Kidney epithelial cell (primary cell): ENCODE data around the gene RAB40C. TPM values are rescaled to one million over a fixed set of nuclear protein-coding genes. Genes with fewer than 3 reads are reported as not detected.

Source experiments
- DNase-seq: peaks from one replicate; pipeline ENCODE4 v3.0.0-alpha.2; 2010; ENCODE audit warnings: low read depth
- H3K27me3 ChIP-seq: 2 replicates; pipeline ENCODE4 v1.6.0; 2011; ENCODE audit warnings: low read length; ENCODE audit not compliant: control insufficient read depth, insufficient read depth
- H3K36me3 ChIP-seq: 2 replicates; pipeline ENCODE4 v1.5.1; 2011; ENCODE audit warnings: low read length; ENCODE audit not compliant: control insufficient read depth, insufficient read depth
- H3K4me3 ChIP-seq: 2 replicates; pipeline ENCODE4 v1.5.1; 2011; ENCODE audit warnings: low read depth, mild to moderate bottlenecking, control low read depth, low read length
- total RNA-seq: library from RNA; depleted of rRNA; stranded (reverse); fragments of >200 nt; gene quantifications from 2 replicates; pipeline ENCODE4 v1.2.3, GENCODE V29; 2015
- TF ChIP-seq, protein P1 (sequence below): IDR thresholded peaks from 2 replicates; pipeline ENCODE4 v1.5.1; 2011; ENCODE audit warnings: mild to moderate bottlenecking, moderate library complexity, low read length, control low read depth, inconsistent platforms; ENCODE audit not compliant: insufficient read depth, poor library complexity, severe bottlenecking

RAB40C gene
- total RNA-seq, 1 donor from 2014 or later, result 16.5 TPM

DNA sequence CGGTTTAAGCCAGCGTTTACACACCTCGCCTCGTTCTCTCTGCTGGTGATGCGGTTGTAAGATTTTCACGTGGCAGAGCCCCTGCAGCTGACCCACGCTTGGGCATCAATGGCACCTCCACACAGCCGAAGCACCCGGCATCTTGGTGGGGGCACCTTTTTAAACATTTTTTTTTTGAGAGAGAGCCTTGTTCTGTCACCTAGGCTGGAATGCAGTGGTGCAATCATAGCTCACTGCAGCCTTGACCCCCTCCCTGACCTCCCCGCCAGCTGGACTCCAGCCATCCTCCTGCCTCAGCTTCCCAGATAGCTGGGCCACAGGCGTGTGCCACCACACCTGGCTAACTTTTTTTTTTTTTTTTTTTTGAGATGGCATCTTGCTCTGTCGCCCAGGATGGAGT lies 64.2 kb downstream of the RAB40C start:
- Histone ChIP-seq H3K27me3 (no peaks in the 10 kb centered on the region), H3K36me3 (no peaks in the 10 kb centered on the region), H3K4me3 (no peak overlapping the region)
- TF ChIP-seq, protein P1, sequence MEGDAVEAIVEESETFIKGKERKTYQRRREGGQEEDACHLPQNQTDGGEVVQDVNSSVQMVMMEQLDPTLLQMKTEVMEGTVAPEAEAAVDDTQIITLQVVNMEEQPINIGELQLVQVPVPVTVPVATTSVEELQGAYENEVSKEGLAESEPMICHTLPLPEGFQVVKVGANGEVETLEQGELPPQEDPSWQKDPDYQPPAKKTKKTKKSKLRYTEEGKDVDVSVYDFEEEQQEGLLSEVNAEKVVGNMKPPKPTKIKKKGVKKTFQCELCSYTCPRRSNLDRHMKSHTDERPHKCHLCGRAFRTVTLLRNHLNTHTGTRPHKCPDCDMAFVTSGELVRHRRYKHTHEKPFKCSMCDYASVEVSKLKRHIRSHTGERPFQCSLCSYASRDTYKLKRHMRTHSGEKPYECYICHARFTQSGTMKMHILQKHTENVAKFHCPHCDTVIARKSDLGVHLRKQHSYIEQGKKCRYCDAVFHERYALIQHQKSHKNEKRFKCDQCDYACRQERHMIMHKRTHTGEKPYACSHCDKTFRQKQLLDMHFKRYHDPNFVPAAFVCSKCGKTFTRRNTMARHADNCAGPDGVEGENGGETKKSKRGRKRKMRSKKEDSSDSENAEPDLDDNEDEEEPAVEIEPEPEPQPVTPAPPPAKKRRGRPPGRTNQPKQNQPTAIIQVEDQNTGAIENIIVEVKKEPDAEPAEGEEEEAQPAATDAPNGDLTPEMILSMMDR, result no peak
- no peak for DNase-seq

DNA sequence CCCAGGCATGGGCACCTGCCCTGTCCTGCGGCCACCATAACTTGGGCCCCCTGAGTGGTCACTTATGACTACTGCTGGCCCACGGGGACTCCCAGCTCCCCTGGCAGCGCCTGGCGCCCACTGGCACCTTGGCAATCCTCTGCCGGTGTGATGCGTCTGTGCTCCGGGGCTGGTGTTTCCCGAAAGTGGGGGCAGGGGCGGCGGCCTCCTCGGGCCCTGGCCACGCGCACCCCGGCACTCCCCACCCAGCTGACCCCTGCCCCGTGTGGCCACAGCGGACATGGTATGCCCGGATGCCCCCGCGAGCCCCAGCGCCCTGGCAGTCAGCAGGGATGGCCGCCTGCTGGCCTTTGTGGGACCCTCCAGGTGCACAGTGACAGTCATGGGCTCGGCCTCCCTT lies 67.6 kb downstream of the RAB40C start:
- H3K27me3 ChIP-seq, result no peaks in the 10 kb centered on the region
- DNase-seq, result no peak
- TF ChIP-seq, protein P1, result no peak
- no peak overlapping the region for H3K4me3 ChIP-seq
- H3K36me3 ChIP-seq, result no peaks in the 10 kb centered on the region

GRCh38 chr16:658679-659571 lies 69.1 kb downstream of the RAB40C start:
- TF ChIP-seq, protein P1, result peak; percentile 36
- Histone ChIP-seq H3K36me3 (no peaks in the 10 kb centered on the region), H3K4me3 (no peak overlapping the region), H3K27me3 (no peaks in the 10 kb centered on the region)
- DNase-seq, result no peak

DNA sequence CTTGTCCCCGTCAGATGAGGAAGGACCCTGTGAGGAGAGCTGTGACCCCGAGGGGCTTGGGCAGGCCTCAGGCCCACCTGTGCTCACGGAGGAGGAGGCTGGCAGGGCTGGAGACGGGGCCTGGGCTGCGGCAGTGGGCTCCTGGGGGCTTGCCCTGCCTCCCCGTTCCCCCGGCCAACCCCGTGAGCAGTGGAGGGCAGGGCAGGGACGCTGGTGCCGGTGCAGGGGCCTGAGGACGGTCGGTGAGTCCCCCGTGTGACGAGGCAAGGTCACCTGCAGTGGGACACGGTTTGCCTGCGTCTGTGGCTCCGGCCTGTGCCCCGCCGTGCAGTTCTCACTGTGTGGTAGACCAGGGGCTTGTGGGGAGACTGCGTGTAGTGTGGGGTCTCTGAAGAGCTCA lies 69.8 kb downstream of the RAB40C start:
- Histone ChIP-seq H3K4me3 (no peak overlapping the region), H3K27me3 (no peaks in the 10 kb centered on the region), H3K36me3 (no peaks in the 10 kb centered on the region)
- TF ChIP-seq, protein P1, result no peak
- no peak for DNase-seq

- no peak for DNase-seq
- Histone ChIP-seq H3K36me3 (no peaks in the 10 kb centered on the region), H3K4me3 (no peak overlapping the region), H3K27me3 (no peaks in the 10 kb centered on the region)
- TF ChIP-seq, protein P1, result no peak
Observed at GRCh38 chr16:660132-660458, 70.2 kb downstream of the RAB40C start.

DNA sequence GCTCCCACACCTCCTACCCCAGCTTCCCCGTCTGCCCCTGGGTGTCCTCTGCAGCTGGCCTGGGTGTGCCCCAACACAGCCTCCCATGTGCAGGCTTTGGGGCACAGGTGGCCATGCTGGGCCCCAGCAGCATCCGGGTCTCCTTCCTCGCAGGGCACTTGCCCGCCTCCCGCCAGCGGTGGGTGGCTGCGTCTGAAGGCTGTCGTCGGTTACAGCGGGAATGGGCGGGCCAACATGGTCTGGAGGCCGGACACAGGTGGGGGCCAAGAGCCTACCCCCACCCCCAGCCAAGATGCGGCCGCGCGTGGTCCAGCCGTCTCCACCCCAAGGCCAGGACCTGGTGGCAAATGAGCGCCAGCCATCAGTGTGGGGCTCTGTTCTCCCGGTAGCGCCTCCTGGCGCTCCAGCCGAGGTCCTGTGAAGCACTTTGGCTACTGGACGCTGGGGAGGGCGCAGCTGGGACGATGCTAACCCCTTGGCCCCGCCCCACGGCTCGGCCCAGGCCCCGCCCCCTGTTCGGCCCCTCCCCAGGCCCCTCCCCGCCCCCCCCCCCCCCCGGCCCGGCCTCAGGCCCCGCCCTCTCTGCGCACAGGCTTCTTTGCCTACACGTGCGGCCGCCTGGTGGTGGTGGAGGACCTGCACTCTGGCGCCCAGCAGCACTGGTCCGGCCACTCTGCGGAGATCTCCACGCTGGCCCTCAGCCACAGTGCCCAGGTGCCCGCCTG lies 70.8 kb downstream of the RAB40C start:
- TF ChIP-seq, protein P1, result peak; percentile 55
- DNase-seq, result no peak
- H3K4me3 ChIP-seq, result no peak overlapping the region
- H3K27me3 ChIP-seq, result no peaks in the 10 kb centered on the region
- no peaks in the 10 kb centered on the region for H3K36me3 ChIP-seq
